K562 (cell line): ENCODE results near the gene ENTPD8.

Experiments
- CTCF ChIP-seq, 3 experiments: IDR thresholded peaks in 2 of 3; conservative IDR thresholded peaks in 1 of 3; 2 replicates each; pipeline ENCODE4 v1.5.1; 2011 to 2012; ENCODE audit warnings: low read length in 3 of 3, mild to moderate bottlenecking in 3 of 3, control low read depth in 2 of 3, improper control_type of control experiment in 1 of 3, inconsistent platforms in 1 of 3, low read depth in 1 of 3, mixed read lengths in 1 of 3, moderate library complexity in 1 of 3; ENCODE audit not compliant: insufficient read depth in 2 of 3
- FOXA3 ChIP-seq, 2 experiments: fragments of 450-650 bp in 1 of 2; sonication (generic) in 1 of 2; formaldehyde crosslinking; IDR thresholded peaks in 1 of 2; conservative IDR thresholded peaks in 1 of 2; 2 replicates each; pipeline versions ENCODE4 v1.4.0 to v1.8.0; 2020 to 2022; ENCODE audit warnings: mild to moderate bottlenecking in 2 of 2, missing genetic modification reagents in 1 of 2
- KLF1 ChIP-seq: fragments of 450-650 bp; IDR thresholded peaks from 2 replicates; pipeline ENCODE4 v1.6.1; 2016; ENCODE audit warnings: missing genetic modification characterization, missing compliant biosample characterization
- PHB2 ChIP-seq: fragments of 450-650 bp; IDR thresholded peaks from 2 replicates; pipeline ENCODE4 v1.6.1; 2017; ENCODE audit warnings: low read depth

DNA sequence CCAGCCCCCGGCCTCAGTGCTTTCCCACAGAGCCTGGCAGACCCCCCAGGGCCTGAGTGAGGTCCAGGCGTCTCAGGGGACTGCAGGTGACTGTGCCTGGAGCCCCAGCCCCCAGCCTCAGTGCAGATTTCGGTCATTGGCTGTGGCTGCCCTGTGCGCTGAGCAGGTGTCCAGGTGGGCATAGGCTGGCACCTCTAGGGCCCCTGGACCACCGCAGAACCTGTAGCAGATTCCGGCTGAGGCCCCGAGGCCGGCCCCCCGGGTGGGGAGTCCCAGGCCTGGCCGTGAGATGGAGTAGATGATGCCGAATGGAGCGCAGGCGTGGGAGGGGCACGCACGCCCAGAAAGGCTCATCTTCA is 30.3 kb downstream of the ENTPD8 start:
- TF ChIP-seq FOXA3 (CRISPR knock-in tag; conservative IDR thresholded peaks at IDR 0.05 in 1 of 2, IDR thresholded peaks at IDR 0.05 in 1 of 2) (no peak), KLF1 (tag) (no peak), CTCF (IDR thresholded peaks at IDR 0.05 in 2 of 3, conservative IDR thresholded peaks at IDR 0.05 in 1 of 3; ENCODE audit: insufficient read depth in 2 of 3, low read depth in 1 of 3, low read length in 3 of 3) (no peak), PHB2 (no peak)
